ENCODE data around the gene PDE4D.

PDE4D gene

GRCh38 chr5:59332236-59332973 lies 561.1 kb downstream of the PDE4D start:
- no peak for TF ChIP-seq SPI1 (IDR thresholded peaks at IDR 0.05; ENCODE audit: borderline replicate concordance, low read depth)
- no peak for TF ChIP-seq POLR2AphosphoS5 (IDR thresholded peaks at IDR 0.05; ENCODE audit: low read depth)
- TF ChIP-seq, protein P1, sequence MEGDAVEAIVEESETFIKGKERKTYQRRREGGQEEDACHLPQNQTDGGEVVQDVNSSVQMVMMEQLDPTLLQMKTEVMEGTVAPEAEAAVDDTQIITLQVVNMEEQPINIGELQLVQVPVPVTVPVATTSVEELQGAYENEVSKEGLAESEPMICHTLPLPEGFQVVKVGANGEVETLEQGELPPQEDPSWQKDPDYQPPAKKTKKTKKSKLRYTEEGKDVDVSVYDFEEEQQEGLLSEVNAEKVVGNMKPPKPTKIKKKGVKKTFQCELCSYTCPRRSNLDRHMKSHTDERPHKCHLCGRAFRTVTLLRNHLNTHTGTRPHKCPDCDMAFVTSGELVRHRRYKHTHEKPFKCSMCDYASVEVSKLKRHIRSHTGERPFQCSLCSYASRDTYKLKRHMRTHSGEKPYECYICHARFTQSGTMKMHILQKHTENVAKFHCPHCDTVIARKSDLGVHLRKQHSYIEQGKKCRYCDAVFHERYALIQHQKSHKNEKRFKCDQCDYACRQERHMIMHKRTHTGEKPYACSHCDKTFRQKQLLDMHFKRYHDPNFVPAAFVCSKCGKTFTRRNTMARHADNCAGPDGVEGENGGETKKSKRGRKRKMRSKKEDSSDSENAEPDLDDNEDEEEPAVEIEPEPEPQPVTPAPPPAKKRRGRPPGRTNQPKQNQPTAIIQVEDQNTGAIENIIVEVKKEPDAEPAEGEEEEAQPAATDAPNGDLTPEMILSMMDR (IDR thresholded peaks at IDR 0.05; ENCODE audit: insufficient read depth, low read length), result no peak
- TF ChIP-seq GABPA (IDR thresholded peaks at IDR 0.05; ENCODE audit: low read depth), result no peak
- TF ChIP-seq, protein P2, sequence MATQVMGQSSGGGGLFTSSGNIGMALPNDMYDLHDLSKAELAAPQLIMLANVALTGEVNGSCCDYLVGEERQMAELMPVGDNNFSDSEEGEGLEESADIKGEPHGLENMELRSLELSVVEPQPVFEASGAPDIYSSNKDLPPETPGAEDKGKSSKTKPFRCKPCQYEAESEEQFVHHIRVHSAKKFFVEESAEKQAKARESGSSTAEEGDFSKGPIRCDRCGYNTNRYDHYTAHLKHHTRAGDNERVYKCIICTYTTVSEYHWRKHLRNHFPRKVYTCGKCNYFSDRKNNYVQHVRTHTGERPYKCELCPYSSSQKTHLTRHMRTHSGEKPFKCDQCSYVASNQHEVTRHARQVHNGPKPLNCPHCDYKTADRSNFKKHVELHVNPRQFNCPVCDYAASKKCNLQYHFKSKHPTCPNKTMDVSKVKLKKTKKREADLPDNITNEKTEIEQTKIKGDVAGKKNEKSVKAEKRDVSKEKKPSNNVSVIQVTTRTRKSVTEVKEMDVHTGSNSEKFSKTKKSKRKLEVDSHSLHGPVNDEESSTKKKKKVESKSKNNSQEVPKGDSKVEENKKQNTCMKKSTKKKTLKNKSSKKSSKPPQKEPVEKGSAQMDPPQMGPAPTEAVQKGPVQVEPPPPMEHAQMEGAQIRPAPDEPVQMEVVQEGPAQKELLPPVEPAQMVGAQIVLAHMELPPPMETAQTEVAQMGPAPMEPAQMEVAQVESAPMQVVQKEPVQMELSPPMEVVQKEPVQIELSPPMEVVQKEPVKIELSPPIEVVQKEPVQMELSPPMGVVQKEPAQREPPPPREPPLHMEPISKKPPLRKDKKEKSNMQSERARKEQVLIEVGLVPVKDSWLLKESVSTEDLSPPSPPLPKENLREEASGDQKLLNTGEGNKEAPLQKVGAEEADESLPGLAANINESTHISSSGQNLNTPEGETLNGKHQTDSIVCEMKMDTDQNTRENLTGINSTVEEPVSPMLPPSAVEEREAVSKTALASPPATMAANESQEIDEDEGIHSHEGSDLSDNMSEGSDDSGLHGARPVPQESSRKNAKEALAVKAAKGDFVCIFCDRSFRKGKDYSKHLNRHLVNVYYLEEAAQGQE (IDR thresholded peaks at IDR 0.05; ENCODE audit: insufficient replicate concordance, low read depth), result no peak
- Histone ChIP-seq H3K27ac (replicated peaks) (no peak overlapping the region), H3K27me3 (ENCODE audit: insufficient read depth, poor library complexity, severe bottlenecking) (no peaks in the 10 kb centered on the region), H3K4me3 (replicated peaks; ENCODE audit: insufficient read depth, low read length) (no peak overlapping the region)
- DNase-seq (ENCODE audit: low read depth in 1 of 2, low spot score in 1 of 2), result no peak

- no peak for DNase-seq (ENCODE audit: low read depth in 1 of 2, low spot score in 1 of 2)
- H3K27ac ChIP-seq (replicated peaks), result no peak overlapping the region
- TF ChIP-seq, protein P1 (IDR thresholded peaks at IDR 0.05; ENCODE audit: insufficient read depth, low read length), result no peak
- TF ChIP-seq SPI1 (IDR thresholded peaks at IDR 0.05; ENCODE audit: borderline replicate concordance, low read depth), result no peak
- TF ChIP-seq, protein P2 (IDR thresholded peaks at IDR 0.05; ENCODE audit: insufficient replicate concordance, low read depth), result no peak
- TF ChIP-seq POLR2AphosphoS5 (IDR thresholded peaks at IDR 0.05; ENCODE audit: low read depth), result no peak
- TF ChIP-seq GABPA (IDR thresholded peaks at IDR 0.05; ENCODE audit: low read depth), result no peak
- H3K4me3 ChIP-seq (replicated peaks; ENCODE audit: insufficient read depth, low read length), result no peak overlapping the region
- H3K27me3 ChIP-seq (ENCODE audit: insufficient read depth, poor library complexity, severe bottlenecking), result no peaks in the 10 kb centered on the region
Observed at GRCh38 chr5:59330680-59331079, 562.8 kb downstream of the PDE4D start.

- no peak overlapping the region for H3K4me3 ChIP-seq (replicated peaks; ENCODE audit: insufficient read depth, low read length)
- no peak for TF ChIP-seq GABPA (IDR thresholded peaks at IDR 0.05; ENCODE audit: low read depth)
- TF ChIP-seq, protein P1 (IDR thresholded peaks at IDR 0.05; ENCODE audit: insufficient read depth, low read length), result no peak
- no peak for TF ChIP-seq POLR2AphosphoS5 (IDR thresholded peaks at IDR 0.05; ENCODE audit: low read depth)
- no peak for TF ChIP-seq SPI1 (IDR thresholded peaks at IDR 0.05; ENCODE audit: borderline replicate concordance, low read depth)
- TF ChIP-seq, protein P2 (IDR thresholded peaks at IDR 0.05; ENCODE audit: insufficient replicate concordance, low read depth), result no peak
- no peaks in the 10 kb centered on the region for H3K27me3 ChIP-seq (ENCODE audit: insufficient read depth, poor library complexity, severe bottlenecking)
- DNase-seq (ENCODE audit: low read depth in 1 of 2, low spot score in 1 of 2), result no peak
- no peak overlapping the region for H3K27ac ChIP-seq (replicated peaks)
Observed at GRCh38 chr5:59328709-59329296, 564.7 kb downstream of the PDE4D start.
